MCF 10A (cell line): Measurements from ENCODE around the gene SIAE. TPM values are rescaled to one million over a fixed set of nuclear protein-coding genes. Genes with fewer than 3 reads are reported as not detected.

ENCODE experiments used
- BruUV-seq: library from RNA; stranded (reverse); fragments of 400-500 nt; replicated peaks from 2 replicates; lab custom pipeline; 2021; lab: Mats Ljungman, UMichigan
- CTCF ChIA-PET: fragments of 300-600 bp; sonication (Branson Sonifier 250); formaldehyde crosslinking; extraction: SDS; loops from one replicate; lab custom pipeline; 2021; ENCODE audit warnings: antibody characterized with exemption, inconsistent platforms; lab: Yijun Ruan, JAX
- POLR2A ChIA-PET: fragments of 300-600, 350-650 bp; sonication (Branson Sonifier 250); formaldehyde crosslinking; extraction: SDS; loops from one replicate; lab custom pipeline; 2020; ENCODE audit warnings: antibody characterized with exemption, inconsistent platforms; lab: Yijun Ruan, JAX
- DNase-seq: peaks from one replicate; pipeline ENCODE4 v3.0.0-alpha.2; 2018; ENCODE audit not compliant: unreplicated experiment
- H3K27ac Mint-ChIP-seq: one replicate; pipeline ENCODE4 v1.8.0; 2022; ENCODE audit warnings: mild to moderate bottlenecking, low read depth, mixed read lengths; ENCODE audit not compliant: unreplicated experiment
- H3K27me3 Mint-ChIP-seq: one replicate; pipeline ENCODE4 v1.8.0; 2022; ENCODE audit warnings: mixed read lengths; ENCODE audit not compliant: insufficient read depth, unreplicated experiment
- H3K36me3 Mint-ChIP-seq: one replicate; pipeline ENCODE4 v1.8.0; 2022; ENCODE audit warnings: mild to moderate bottlenecking, moderate library complexity, mixed read lengths; ENCODE audit not compliant: insufficient read depth, unreplicated experiment
- H3K4me1 Mint-ChIP-seq: one replicate; pipeline ENCODE4 v1.8.0; 2022; ENCODE audit warnings: mixed read lengths; ENCODE audit not compliant: insufficient read depth, unreplicated experiment
- H3K4me3 Mint-ChIP-seq: one replicate; pipeline ENCODE4 v1.8.0; 2022; ENCODE audit warnings: mild to moderate bottlenecking, moderate library complexity, mixed read lengths; ENCODE audit not compliant: unreplicated experiment
- H3K9me3 Mint-ChIP-seq: one replicate; pipeline ENCODE4 v1.8.0; 2022; ENCODE audit warnings: mixed read lengths; ENCODE audit not compliant: unreplicated experiment
- CTCF ChIP-seq: fragments of 200-600 bp; IDR thresholded peaks from one replicate; pipeline ENCODE4 v1.8.0; 2022; ENCODE audit warnings: antibody characterized with exemption, mild to moderate bottlenecking; ENCODE audit not compliant: unreplicated experiment
- intact Hi-C: fragments of 100-400 bp; cut with micrococcal nuclease; formaldehyde crosslinking; loops from 2 replicates; pipeline ENCODE4 v1.14.1; 2022
- total RNA-seq: library from RNA; stranded (reverse); gene quantifications from 2 replicates; pipeline ENCODE4 v1.2.3, GENCODE V29; 2022

Gene SIAE
- total RNA-seq, 1 experiment from 2014 or later = 21.7 TPM

DNA sequence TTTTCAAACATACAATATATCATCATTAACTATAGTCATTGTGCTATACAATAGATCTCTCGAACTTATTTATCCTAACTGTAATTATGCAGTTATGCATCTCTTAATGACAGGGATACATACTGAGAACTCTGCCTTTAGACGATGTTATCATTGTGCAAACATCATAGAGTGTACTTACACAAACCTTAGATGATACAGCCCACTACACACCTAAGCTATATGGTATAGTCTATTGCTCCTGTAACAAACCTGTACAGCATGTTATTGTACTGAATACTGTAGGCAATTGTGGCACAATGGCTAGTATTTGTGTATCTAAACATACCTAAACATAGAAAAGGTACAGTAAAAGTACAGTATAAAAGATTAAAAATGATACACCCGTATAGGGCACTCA is 38.9 kb upstream of the SIAE start:
- Mint-ChIP-seq H3K27me3 (no peaks in the 10 kb centered on the region), H3K36me3 (no peaks in the 10 kb centered on the region), H3K9me3 (no peaks in the 10 kb centered on the region), H3K27ac (no peak overlapping the region), H3K4me1 (peaks cover 2% of the 10 kb centered on the region), H3K4me3 (no peak overlapping the region)
- no peak for TF ChIP-seq CTCF
- POLR2A ChIA-PET = no interaction called here
- no TSS peak for BruUV-seq
- no peak for DNase-seq
- CTCF ChIA-PET = no interaction called here
- intact Hi-C loops = no loop called here

DNA sequence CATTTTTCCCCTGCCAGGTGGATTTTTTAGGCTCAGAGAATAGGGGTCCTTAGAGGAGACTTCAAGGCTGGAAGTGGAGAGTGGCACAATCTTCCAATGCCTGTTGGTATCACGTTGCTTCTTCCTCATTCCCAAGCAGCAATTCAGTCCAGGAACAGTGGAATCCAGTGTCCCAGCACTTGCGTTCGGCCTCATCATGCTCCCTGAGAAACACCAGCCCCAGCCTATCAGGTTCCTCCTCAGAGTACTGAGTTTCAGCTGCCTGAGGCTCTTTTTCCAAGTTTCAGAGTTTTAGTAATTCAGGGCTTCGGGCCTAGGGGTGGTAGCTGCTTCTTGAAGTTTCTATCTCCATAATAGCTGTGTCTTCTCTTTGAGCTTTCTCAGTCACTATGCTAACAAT is 34.3 kb upstream of the SIAE start:
- no peak for TF ChIP-seq CTCF
- BruUV-seq = no TSS peak
- Mint-ChIP-seq H3K4me1 (no peaks in the 10 kb centered on the region), H3K4me3 (no peak overlapping the region), H3K27ac (no peak overlapping the region), H3K36me3 (no peaks in the 10 kb centered on the region), H3K27me3 (no peaks in the 10 kb centered on the region), H3K9me3 (no peaks in the 10 kb centered on the region)
- CTCF ChIA-PET = interaction anchor here (0.6 kb wide), 1 partner anchor 279 kb away, joined by 3 read pairs; no protein-coding TSS in a partner anchor
- no peak for DNase-seq
- POLR2A ChIA-PET = interaction anchor here (0.7 kb wide), 1 partner anchor 92 kb away, joined by 3 read pairs; the partner anchor contains the start of gene MSANTD2
- intact Hi-C loops = no loop called here

DNA sequence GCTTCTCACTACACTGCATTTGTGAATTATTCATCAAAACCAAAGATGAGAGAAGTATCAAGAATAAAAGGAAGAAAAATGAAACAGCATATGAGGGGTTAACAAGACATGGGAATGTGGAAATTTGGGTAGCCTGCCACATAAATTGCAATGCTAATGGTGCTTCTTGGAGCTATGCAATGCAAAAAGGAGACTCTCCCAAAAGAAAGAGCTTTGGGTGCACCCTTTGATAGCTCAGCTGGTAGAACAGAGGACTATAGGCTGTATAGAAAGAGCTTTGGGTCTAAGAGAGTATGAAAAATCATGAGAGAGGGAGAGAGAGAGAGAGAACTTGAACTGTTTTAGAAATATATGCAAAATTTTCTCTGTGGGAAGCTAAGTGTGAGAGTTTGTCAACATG is 26.5 kb upstream of the SIAE start:
- Mint-ChIP-seq H3K36me3 (no peaks in the 10 kb centered on the region), H3K9me3 (peaks cover 8% of the 10 kb centered on the region), H3K4me1 (no peaks in the 10 kb centered on the region), H3K27ac (no peak overlapping the region), H3K27me3 (peaks cover 22% of the 10 kb centered on the region), H3K4me3 (no peak overlapping the region)
- BruUV-seq = no TSS peak
- DNase-seq = no peak
- TF ChIP-seq CTCF = no peak
- CTCF ChIA-PET = interaction anchor here (0.7 to 1.3 kb wide), 6 partner anchors 57 to 741 kb away, joined by 3 to 4 read pairs (median 4); no protein-coding TSS in a partner anchor
- POLR2A ChIA-PET = no interaction called here
- intact Hi-C loops = no loop called here

- Mint-ChIP-seq H3K36me3 (no peaks in the 10 kb centered on the region), H3K9me3 (peaks cover 8% of the 10 kb centered on the region), H3K27me3 (peaks cover 22% of the 10 kb centered on the region), H3K4me3 (no peak overlapping the region), H3K4me1 (no peaks in the 10 kb centered on the region), H3K27ac (no peak overlapping the region)
- BruUV-seq = no TSS peak
- no peak for DNase-seq
- intact Hi-C loops = no loop called here
- TF ChIP-seq CTCF = no peak
- ChIA-PET POLR2A (no interaction called here), CTCF (interaction anchor here (0.7 to 1.2 kb wide), 3 partner anchors 139 to 742 kb away, joined by 3 to 4 read pairs (median 3); no protein-coding TSS in a partner anchor)
These were observed 26.0 kb upstream of the SIAE start for GRCh38 chr11:124699547-124699946.
